Osteocyte (in vitro differentiated cells): Measurements from ENCODE around the gene PLXNA1. TPM values are rescaled to one million over a fixed set of nuclear protein-coding genes. Genes with fewer than 3 reads are reported as not detected.

ENCODE experiments used
- DNase-seq: peaks from one replicate; pipeline ENCODE4 v3.0.0; 2021; ENCODE audit warnings: mixed read lengths; ENCODE audit not compliant: unreplicated experiment; ENCODE audit errors: extremely low spot score
- H3K27ac Mint-ChIP-seq: one replicate; pipeline ENCODE4 v1.8.0; 2021; ENCODE audit warnings: mild to moderate bottlenecking, mixed read lengths; ENCODE audit not compliant: unreplicated experiment
- H3K27me3 Mint-ChIP-seq: one replicate; pipeline ENCODE4 v1.8.0; 2021; ENCODE audit warnings: mixed read lengths; ENCODE audit not compliant: unreplicated experiment
- H3K36me3 Mint-ChIP-seq: one replicate; pipeline ENCODE4 v1.8.0; 2021; ENCODE audit warnings: mixed read lengths; ENCODE audit not compliant: unreplicated experiment
- H3K4me1 Mint-ChIP-seq: one replicate; pipeline ENCODE4 v1.8.0; 2021; ENCODE audit warnings: mixed read lengths; ENCODE audit not compliant: unreplicated experiment
- H3K4me3 Mint-ChIP-seq: one replicate; pipeline ENCODE4 v1.8.0; 2021; ENCODE audit warnings: mild to moderate bottlenecking, moderate library complexity, mixed read lengths; ENCODE audit not compliant: unreplicated experiment
- H3K9me3 Mint-ChIP-seq: one replicate; pipeline ENCODE4 v1.8.0; 2021; ENCODE audit warnings: mixed read lengths; ENCODE audit not compliant: unreplicated experiment
- total RNA-seq: library from RNA; stranded (reverse); gene quantifications from 2 replicates; pipeline ENCODE4 v1.2.1, GENCODE V29; 2021
- TF ChIP-seq, protein P1 (sequence below): fragments of 200-600 bp; sonication (generic); IDR thresholded peaks from 2 replicates; pipeline ENCODE4 v1.5.0; 2021; ENCODE audit warnings: antibody characterized with exemption, mild to moderate bottlenecking, moderate library complexity

The PLXNA1 gene
- total RNA-seq, 1 donor from 2014 or later = 60.5 TPM

- Mint-ChIP-seq H3K27me3 (no peaks in the 10 kb centered on the region), H3K36me3 (no peaks in the 10 kb centered on the region), H3K27ac (no peak overlapping the region), H3K4me3 (peak overlapping the region; percentile 70), H3K9me3 (no peaks in the 10 kb centered on the region), H3K4me1 (peaks cover 27% of the 10 kb centered on the region)
- TF ChIP-seq, protein P1, sequence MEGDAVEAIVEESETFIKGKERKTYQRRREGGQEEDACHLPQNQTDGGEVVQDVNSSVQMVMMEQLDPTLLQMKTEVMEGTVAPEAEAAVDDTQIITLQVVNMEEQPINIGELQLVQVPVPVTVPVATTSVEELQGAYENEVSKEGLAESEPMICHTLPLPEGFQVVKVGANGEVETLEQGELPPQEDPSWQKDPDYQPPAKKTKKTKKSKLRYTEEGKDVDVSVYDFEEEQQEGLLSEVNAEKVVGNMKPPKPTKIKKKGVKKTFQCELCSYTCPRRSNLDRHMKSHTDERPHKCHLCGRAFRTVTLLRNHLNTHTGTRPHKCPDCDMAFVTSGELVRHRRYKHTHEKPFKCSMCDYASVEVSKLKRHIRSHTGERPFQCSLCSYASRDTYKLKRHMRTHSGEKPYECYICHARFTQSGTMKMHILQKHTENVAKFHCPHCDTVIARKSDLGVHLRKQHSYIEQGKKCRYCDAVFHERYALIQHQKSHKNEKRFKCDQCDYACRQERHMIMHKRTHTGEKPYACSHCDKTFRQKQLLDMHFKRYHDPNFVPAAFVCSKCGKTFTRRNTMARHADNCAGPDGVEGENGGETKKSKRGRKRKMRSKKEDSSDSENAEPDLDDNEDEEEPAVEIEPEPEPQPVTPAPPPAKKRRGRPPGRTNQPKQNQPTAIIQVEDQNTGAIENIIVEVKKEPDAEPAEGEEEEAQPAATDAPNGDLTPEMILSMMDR = no peak
- no peak for DNase-seq
These were observed 907 bp downstream of the PLXNA1 start for GRCh38 chr3:126983653-126984390.

DNA sequence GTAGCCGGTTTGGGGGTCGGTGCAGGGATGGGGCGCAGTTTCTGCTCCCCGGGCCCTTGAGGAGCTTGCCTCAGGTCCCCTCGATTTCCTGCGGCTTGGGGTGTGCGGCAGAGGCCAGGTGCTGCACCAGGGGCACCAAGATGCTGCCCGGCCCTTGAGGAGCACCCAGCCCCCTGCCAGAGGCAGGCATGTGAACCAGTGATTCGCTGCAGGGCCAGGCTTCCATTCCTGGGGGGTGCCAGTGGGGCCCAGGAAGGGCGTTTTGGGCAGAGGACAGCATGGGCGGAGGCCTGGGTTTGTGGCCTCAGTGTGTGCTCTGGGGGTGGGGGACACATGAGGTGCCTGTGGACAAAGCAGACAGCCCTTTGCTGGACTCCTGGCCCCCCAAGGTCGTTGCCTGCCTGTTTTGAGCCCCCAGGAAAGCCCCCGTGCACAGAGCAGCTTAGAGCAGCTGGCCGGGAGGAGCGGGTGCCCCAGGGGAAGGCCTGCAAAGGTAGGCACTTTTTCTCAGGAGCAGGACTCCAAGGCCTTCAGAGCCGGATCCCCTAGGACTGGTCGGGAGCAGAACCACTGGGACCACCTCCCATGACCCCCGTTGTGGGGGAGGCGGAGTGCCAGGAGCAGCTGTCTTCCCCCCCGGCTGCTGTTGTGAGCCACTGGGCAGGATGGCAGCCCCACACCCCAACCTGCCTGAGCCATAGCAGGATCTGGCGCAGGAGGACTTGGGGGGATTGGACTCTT, 1.6 kb downstream of the PLXNA1 start:
- Mint-ChIP-seq H3K36me3 (no peaks in the 10 kb centered on the region), H3K4me1 (peaks cover 24% of the 10 kb centered on the region), H3K27me3 (no peaks in the 10 kb centered on the region), H3K27ac (no peak overlapping the region), H3K4me3 (peak overlapping the region; percentile 70), H3K9me3 (no peaks in the 10 kb centered on the region)
- TF ChIP-seq, protein P1 = no peak
- DNase-seq = no peak

- DNase-seq = no peak
- Mint-ChIP-seq H3K27ac (no peak overlapping the region), H3K4me1 (peaks cover 24% of the 10 kb centered on the region), H3K9me3 (no peaks in the 10 kb centered on the region), H3K27me3 (no peaks in the 10 kb centered on the region), H3K36me3 (no peaks in the 10 kb centered on the region), H3K4me3 (peak overlapping the region; percentile 45)
- TF ChIP-seq, protein P1 = no peak
These were observed 2.4 kb downstream of the PLXNA1 start for GRCh38 chr3:126985132-126985985.

GRCh38 chr3:126986001-126986400, 3.1 kb downstream of the PLXNA1 start:
- TF ChIP-seq, protein P1 = no peak
- Mint-ChIP-seq H3K4me1 (peaks cover 24% of the 10 kb centered on the region), H3K27ac (no peak overlapping the region), H3K4me3 (no peak overlapping the region), H3K36me3 (no peaks in the 10 kb centered on the region), H3K9me3 (no peaks in the 10 kb centered on the region), H3K27me3 (no peaks in the 10 kb centered on the region)
- no peak for DNase-seq
